Mesenteric fat pad (tissue), 1 donor: ENCODE measurements around the gene DCAF6. TPM values are rescaled to one million over a fixed set of nuclear protein-coding genes. Genes with fewer than 3 reads are reported as not detected.

Source experiments
- DNase-seq: peaks from one replicate; pipeline ENCODE4 v3.0.0-alpha.2; 2020; ENCODE audit warnings: low spot score
- total RNA-seq: library from RNA; stranded (reverse); fragmentation: NEBNext Ultra II Directional; extraction: Animal tissue kit (Norgen Biotek cat#: 25700); gene quantifications from one replicate; pipeline ENCODE4 v1.2.1, GENCODE V29; 2021
- donor health status: DM: yes; HTN: yes; CAD: no.

Gene DCAF6
- total RNA-seq, 1 donor from 2014 or later: 54.6 TPM

- no peak for DNase-seq
Measured at GRCh38 chr1:167964646-167965045, 28.2 kb downstream of the DCAF6 start.

- no peak for DNase-seq
Measured at GRCh38 chr1:167966050-167966449, 29.6 kb downstream of the DCAF6 start.

DNA sequence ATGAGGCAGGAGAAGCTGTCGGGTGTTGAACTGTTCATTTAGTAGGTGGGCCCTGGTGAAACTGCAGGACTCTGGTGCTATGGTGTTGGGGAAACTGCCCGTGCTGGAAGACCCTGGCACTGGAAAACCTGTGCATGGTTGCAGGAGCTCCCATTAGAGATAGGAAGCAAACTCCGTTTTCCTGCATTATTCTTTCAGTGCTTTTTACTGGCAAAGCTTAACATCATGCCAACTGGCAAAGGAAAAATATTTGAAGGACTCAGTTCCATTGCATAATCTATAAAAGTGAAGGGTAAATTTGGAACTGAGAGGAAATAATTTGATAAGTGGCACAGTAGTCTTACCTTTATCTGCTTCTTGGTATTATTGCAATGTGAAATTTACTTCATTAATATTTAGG, 32.1 kb downstream of the DCAF6 start:
- no peak for DNase-seq

GRCh38 chr1:167973832-167974231, 37.3 kb downstream of the DCAF6 start:
- DNase-seq: no peak

GRCh38 chr1:167974698-167975097, 38.2 kb downstream of the DCAF6 start:
- no peak for DNase-seq

DNA sequence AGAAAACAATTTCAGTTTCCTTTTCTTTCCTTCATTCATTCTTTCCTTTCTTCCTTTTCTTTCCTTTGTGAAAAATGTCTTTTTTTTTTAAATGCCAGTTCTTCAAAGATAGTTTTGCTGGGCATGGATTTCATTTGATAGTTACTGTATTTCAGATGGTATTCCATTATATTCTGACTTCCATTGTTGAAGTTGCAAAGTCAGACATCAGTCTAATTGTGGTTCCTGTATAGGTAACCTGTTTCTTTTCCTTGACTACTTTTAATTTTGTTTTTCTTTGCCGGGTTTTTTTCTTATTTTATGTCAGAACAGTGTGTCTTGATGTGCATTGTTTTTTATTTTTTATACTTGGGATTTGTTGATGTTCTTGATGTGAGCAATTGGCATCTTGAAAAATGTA, 40.8 kb downstream of the DCAF6 start:
- no peak for DNase-seq

- no peak for DNase-seq
Measured at GRCh38 chr1:167981933-167982332, 45.5 kb downstream of the DCAF6 start.

GRCh38 chr1:167983797-167984420, 47.4 kb downstream of the DCAF6 start:
- no peak for DNase-seq

DNA sequence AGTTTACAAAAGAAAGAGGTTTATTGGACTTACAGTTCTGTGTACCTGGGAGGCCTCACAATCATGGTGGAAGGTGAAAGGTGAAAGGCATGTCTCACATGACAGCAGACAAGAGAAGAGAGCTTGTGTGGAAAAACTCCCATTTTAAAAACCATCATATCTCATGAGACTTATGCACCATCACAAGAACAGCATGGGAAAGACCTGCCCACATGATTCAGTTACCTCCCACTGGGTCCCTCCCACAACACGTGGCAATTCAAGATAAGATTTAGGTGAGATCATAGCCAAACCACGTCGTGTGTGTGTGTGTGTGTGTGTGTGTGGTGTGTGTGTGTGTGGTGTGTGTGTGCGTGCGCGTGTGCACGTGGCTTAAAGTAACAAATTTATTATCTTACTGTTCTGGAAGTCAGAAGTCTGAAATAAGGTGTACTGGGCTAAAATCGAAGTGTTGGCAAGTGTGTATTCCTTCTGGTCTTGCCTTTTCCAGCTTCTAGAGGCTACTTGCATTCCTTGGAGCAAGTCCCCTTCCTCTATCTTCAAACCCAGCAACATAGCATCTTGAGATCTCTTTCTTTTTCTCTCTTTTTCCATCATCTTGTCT, 48.5 kb downstream of the DCAF6 start:
- no peak for DNase-seq

DNA sequence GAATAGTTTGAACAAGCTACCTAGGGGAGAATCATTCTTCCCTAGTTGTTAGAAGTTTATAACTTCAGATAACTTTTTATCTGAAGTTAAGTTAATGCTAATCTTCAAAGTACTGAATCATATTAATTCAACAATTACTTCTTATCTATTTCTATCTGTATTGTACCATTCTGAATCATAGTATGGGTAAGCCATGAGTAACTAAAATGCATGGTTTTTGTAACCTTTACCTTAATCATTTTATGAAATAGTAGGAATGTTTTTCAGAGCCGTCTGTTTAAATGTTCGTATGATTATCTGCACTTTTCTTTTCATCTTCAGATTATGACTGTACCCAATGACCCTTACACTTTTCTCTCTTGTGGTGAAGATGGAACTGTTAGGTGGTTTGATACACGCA, 50.7 kb downstream of the DCAF6 start:
- no peak for DNase-seq

DNA sequence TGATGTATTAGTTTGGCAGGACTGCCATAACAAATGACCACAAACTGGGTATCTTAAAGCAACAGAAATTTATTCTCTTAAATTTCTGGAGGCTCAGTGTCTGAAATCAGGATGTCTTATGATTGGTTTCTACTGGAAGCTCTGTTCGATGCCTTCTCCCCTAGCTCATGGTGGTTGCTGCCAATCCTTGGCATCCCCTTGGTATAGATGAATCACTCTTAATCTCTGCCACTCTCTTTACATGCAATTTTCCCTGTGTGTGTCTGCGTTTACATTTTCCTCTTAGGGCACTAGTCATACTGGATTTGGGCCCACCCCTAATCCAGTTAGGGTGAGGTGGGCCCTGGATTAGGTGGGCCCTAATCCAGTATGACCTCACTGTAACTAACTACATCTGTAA, 55.1 kb downstream of the DCAF6 start:
- DNase-seq: no peak

DNA sequence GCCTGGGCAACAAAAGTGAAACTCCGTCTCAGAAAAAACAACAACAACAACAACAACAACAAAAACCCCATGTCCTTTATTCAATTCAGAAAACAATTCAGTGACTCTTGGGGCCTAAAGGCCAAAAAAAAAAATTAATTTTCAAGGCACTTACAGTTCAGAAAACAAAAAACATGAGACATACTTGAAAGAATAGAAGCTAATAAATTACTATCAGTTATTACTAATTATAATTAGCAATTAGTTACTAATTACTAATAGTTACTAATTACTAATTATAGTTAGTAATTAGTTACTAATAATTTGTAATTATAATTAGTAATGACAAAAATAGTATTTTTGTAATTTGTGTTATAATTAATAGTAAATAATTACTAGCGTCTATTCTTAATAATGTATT, 57.2 kb downstream of the DCAF6 start:
- DNase-seq: no peak

DNA sequence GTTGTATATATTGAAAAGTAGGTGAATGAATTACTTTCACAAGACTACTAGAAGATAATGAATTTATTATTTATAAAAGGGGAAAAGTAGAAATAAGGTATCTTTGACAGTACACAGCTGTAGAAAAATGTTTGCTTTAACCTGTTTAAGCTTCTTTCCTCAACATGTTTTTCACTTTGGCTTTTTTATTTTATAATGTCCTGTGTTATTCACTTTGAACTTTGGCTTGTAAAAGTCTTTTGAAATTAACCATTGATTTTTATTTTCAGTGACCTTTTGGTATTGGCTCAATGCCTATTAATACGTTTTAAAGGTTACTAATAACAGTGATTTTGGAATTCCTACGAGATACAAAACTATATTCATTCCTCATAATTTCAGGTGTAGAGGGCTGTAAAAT, 58.1 kb downstream of the DCAF6 start:
- no peak for DNase-seq

DNA sequence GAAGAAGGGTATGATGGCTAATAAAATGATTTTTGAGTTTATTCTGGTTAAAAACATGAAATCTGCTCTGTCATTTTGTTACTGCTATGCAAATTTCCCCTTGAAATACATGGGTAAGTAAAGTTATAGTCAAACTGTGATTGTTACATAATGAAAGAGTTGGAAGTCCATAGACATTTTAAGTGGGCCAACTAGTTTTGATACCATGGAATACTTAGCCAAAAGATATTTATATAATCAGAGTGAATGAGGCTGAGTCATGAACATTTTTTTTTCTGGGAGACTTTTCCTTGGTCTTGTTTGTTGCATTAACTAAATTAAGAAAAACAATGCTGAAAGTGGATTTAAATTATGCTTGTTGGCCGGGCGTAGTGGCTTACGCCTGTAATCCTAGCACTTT, 58.6 kb downstream of the DCAF6 start:
- DNase-seq: no peak

DNA sequence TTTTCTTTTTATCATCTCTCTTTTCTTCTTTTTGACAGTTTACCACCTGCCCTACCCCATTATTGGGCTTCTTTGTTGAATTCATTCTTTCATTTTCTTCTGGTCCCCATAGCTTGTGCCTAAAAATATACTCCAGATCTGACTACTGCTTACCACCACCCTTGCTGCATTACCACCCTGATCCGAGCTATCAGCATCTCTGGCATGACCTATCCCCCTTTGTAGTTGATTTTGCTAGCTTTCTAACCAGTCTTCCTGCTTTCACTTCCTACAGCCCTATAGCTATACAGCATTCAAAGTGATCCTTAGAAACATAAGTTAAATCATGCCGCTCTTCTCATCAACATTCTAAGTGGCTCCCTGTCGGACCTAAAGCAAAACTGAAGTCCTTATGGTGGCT, 59.8 kb downstream of the DCAF6 start:
- no peak for DNase-seq

DNA sequence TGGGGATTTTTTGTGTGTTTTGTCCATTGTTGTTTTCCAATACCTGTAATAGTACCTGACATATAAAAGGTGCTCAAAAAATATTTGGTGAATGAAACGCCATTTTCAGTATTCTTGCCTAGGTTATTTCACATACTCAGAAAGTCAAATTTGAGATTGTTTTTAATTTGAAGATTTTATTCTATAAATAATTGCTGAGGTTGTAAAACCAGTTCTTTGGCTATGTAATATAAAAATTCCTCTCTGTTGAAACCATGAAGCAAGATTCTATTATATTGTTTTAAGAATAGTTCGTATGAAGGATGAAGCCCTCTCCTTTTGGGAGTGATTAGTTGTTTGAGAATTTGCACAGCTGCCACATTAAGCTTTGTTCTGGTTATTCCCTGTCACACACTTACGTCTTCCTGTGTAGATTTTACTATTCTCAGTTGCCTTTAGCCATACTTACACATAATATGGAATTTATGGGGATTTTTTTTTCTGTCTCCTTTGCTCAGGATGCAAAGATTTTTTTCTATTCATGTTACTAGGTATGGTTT, 60.6 kb downstream of the DCAF6 start:
- no peak for DNase-seq

DNA sequence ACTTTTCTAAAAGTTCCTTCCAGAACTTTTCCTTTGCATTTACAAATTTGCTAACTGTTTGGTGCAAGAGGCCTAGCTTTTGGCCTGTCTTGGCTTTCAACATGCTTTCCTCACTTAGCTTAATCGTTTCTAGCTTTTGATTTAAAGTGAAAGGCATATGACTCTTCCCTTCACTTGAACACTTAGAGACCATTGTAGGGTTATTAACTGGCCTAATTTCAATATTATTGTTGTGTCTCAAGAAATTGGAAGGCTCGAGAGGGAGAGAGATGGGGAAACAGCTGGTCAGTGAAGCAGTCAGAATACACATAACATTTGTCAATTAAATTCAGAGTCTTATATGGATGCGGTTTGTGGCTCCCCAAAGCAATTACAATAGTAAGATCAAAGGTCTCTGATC, 63.4 kb downstream of the DCAF6 start:
- no peak for DNase-seq

DNA sequence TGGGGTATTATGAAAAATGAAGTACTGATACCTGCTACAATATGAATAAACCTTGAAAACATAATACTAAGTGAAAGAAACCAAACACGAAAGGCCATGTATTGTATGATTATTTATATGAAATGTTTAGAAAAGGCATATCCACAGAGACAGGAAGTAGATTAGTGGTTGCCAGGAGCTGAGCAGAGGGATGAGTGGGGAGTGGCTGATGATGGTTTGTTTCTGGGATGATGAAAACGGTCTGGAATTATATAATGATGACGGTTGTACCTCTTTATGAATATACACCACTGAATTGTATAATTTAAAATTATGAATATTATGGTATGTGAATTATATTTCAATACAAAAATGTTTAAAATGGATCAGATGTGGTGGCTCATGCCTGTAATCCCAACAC, 64.2 kb downstream of the DCAF6 start:
- no peak for DNase-seq

DNA sequence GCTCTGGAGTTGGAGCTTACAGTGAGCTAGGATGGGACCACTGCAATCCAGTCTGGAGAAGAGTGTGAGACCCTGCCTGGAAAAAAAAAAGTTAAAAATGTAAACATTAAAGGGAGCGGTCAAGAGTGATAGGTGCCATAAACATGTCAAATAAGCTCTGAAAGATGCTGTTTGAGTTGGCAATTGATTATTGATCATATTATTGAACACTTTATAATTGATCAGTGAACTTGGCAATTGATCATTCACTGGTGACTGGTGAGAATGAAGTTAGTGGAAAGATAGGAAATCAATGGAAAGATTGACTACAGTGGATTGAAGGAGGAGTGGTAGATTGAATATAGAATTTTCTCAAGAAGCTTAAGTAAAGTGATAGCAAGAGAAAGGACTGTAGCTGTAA, 64.7 kb downstream of the DCAF6 start:
- DNase-seq: no peak

- no peak for DNase-seq
Measured at GRCh38 chr1:168004531-168004930, 68.0 kb downstream of the DCAF6 start.

DNA sequence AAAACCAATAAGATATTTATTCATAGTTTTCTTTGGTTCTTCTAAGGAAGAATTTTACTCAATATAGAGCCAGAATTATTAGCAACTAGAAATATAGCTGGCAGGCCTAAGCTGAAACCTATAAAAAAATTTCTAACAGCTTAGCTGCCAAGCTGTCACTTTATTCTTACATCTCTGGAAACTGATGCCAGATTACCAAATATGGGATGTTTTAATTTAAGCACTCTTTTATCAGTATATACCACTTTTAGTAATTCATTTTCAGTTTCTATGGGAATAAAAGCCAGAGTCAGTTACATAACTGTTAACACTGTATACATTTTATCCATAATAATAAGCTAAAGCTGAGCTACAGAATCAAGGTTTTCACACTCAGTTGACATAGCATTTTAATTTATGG, 69.0 kb downstream of the DCAF6 start:
- DNase-seq: no peak

DNA sequence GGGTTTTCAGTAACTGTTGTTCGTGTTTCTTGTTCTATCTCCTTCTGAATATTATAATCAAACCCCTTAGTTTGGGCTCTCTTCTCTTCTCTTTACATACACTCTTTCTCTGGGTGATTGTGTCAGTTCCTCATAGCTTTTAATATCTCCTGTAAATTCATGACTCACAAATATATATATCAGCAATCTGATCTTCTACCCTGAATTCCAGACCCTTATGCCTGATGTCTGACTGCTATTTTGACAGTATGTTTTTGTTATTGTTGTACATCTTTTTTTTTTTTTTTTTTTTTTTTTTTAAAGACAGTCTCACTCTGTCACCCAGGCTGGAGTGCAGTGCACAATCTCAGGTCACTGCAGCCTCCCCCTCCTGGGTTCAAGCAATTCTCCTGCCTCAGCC, 71.2 kb downstream of the DCAF6 start:
- no peak for DNase-seq

DNA sequence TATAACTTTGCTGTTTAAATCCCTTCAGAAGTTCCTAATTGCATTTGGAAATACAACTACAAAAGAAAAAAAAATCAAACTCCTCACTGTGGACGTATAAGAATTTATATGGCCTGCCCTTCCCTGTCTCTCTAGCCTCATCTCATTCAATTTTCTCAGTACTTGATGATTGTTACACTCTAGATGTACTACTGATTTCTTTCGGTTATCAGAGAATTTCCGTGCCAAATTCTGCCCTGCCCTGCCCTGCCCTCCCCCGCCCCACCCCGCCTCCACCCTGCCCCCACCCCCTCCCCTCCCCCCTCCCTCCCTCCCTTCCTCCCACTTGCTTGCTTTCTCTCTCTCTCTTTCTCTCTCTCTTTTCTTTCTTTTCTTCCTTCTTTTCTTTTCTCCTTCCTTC, 72.1 kb downstream of the DCAF6 start:
- DNase-seq: no peak
